Measurements from ENCODE around the gene TMEM117.

GRCh38 chr12:43898474-43898873 lies 62.6 kb downstream of the TMEM117 start:
- TF ChIP-seq CTCF (IDR thresholded peaks at IDR 0.05; ENCODE audit: insufficient read depth, low read depth, low read length) (no peak), EZH2 (IDR thresholded peaks at IDR 0.05; ENCODE audit: insufficient read depth, low read length) (no peak)
